GM18909 (cell line): ENCODE results near the gene RORC.
"Not testable (repeated sequence)": the region's sequence is repeated elsewhere in the genome, so short reads cannot be mapped to it uniquely, and the experiment has no call there.

Experiments
- ATAC-seq: cut with Tn5 transposase; IDR thresholded peaks from one replicate; pipeline ENCODE4 v1.9.1; 2021; ENCODE audit warnings: mild to moderate bottlenecking; ENCODE audit not compliant: unreplicated experiment, poor library complexity

RORC gene

GRCh38 chr1:151831605-151832004 lies at the start of gene RORC:
RORC (minus strand) TSS chr1:151831802; CDS start chr1:151831764, 38 bp downstream.
- no peak for ATAC-seq

DNA sequence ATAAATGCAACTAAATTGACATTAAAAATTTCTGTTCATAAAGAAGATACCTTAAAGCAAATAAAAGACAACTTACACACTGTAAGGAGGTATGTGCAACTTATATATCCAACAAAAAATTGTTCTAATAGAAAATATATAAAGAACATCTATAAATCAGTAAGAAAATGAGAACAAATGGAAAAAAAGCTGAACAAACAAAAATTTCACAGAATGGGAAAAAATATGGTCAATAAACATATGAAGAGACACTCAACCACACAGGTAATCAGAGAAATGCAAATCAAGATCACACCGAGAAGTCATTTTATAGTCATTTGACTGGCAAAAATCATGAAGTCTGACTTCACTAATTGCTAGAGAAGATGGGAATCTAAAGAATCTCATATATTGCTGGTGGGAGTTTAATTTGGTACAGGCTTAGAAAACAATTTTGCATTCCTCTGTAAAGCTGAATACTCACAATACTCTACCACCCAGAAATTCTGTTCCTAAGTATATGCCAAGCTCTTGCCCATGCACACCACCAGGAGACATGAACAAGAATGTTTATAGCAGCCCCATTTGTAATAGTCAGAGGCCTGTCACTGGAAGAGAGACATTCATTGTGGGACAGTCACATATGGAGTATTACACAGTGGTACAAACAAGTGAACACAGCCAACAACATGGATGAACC lies 44.0 kb upstream of the RORC start:
- no peak for ATAC-seq

DNA sequence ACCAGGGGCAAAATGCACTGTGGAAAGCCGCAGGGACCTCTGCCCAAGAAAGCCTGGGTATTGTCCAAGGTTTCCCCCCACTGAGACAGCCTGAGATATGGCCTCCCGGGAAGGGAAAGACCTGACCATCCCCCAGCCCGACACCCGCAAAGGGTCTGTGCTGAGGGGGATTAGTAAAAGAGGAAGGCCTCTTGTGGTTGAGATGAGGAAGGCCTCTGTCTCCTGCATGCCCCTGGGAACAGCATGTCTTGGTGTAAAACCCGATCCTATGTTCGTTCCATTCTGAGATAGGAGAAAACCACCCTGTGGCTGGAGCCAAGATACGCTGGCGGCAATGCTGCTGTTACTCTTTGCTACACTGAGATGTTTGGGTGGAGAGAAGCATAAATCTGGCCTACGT lies 41.2 kb upstream of the RORC start:
- ATAC-seq, result not testable (repeated sequence)

GRCh38 chr1:151871284-151872030 lies 39.9 kb upstream of the RORC start:
- ATAC-seq, result no peak

GRCh38 chr1:151868486-151868885 lies 36.9 kb upstream of the RORC start:
- ATAC-seq, result no peak

DNA sequence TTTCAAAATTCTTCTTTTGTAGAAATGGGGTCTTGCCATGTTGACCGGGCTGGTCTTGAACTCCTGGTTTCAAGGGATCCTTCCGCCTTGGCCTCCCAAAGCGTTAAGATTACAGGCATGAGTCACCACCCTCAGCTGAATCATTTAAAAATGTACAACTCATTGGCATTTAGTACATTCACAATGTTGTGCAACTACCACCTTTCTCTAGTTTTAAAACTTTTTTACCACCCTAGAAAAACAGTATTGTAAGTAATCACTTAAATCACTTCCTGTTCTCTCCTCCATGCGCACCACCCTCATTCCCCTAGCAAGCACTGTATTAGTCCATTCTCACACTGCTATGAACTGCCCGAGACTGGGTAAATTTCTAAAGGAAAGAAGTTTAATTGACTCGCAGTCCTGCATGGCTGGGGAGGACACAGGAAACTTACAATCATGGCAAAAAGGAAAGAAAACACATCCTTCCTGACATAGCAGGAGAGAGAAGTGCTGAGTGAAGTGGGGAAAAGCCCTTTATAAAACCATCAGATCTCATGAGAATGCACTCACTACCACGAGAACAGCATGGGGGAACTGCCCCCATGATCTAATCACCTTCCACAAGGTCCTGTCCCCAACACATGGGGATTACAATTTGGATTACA lies 36.3 kb upstream of the RORC start:
- ATAC-seq, result no peak

DNA sequence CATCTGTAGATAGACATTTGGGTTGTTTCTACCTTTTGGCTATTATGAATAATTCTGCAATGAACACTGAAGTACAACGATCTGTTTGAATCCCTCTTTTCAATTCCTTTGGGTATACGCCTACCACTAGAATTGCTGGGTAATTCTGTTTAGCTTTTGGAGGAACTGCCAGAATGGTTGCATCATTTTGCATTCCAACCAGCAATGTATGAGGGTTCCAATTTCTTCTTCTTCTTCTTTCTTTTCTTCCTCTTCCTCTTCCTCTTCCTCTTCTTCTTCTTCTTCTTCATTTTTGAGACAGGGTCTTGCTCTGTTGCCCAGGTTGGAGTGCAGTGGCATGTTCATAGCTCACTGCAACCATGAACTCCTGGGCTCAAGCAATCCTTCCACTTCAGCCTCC lies 35.7 kb upstream of the RORC start:
- ATAC-seq, result no peak

- ATAC-seq, result no peak
Measured at GRCh38 chr1:151864411-151864810, 32.8 kb upstream of the RORC start.

DNA sequence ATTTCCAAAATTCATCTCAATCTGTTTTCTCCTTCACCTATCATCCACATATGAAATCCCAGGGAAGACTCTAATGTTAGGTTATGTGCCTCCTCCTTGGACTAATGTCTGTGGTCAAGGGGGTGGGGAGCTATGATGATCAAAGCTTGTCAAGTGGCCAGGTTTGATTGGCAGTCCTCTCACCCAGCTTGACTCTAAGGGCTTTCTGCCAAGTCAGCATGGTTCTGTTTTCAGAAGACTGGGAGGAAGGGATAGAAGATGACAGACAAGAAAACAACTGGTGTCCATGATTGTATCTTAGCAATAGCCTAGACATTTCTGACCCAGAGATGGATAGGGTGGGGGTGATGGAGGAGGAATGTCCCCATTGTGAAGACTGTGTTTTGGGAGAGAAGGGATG lies 31.0 kb upstream of the RORC start:
- ATAC-seq, result no peak

DNA sequence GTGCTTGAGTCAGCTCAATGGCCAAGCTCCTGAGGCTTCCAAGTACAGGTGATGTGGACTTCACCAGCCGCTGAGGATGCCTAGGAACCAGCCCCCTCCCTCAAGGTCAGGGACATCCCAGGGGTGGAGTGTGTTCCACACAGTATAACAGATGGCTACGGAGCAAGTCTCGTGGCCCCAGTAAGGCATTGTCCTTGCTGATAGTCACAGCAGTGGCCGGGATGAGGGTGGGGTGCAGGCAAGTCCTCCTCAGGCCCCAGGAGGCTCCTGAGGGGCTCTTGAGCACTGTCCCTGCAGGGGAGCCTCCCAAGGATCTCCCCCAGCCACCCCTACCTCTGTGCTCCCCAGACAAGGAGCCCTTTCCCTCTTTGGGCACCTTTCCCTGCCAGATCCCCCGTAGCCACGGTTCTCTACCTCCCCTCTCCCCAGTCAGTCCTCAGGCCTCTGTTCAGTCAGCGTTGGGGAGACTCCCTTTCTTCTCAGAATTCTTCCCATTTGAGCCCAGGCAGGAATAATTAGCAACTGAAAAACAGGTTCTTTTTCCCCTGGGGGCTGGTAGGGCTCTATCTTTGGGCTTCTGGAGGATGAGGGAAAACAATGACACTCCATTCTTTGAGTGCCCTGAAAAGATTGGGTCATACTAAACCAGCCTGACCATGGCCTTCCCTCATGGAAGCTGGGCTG lies 29.0 kb upstream of the RORC start:
- no peak for ATAC-seq

DNA sequence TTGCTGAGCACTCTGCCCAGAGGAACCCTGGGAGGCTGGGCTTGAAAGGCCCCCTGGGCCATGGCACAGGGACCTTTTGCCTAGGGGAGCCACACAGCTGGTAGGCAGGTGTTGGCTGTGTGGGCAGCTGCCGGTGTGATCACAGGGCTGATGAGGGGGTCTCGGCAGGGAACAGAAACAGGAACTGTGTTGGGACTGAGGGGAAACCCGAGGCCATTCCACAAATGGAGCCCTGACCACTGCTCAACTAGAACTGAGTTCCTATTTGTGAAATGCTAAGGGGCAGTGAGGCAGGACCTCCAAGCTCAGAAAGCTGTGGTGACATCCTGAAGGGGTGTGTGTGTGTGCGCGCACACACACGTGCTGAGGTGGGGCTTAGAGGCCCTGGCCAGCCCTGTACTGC lies 28.3 kb upstream of the RORC start:
- no peak for ATAC-seq

- ATAC-seq, result no peak
Measured at GRCh38 chr1:151858886-151859665, 27.5 kb upstream of the RORC start.

GRCh38 chr1:151858030-151858746 lies 26.6 kb upstream of the RORC start:
- no peak for ATAC-seq

DNA sequence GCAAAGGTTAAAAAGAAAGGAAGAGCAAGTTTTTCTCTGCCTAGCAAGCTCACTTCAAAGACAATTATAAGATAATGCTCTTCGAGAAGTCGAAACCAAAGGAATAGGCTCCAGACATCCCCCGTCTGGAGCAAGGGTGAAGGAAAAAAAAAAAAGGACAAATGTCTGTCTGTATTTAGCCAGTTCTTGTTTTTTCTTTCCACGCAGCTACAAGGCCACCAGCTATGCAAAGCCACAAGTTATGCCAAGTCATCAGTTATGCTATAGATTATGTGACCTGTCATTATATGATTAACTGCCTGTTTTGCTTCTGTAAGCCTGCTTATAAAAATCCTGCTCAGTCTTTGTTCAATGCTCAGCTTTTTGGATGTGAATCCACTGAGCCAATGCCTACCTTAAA lies 24.3 kb upstream of the RORC start:
- no peak for ATAC-seq

DNA sequence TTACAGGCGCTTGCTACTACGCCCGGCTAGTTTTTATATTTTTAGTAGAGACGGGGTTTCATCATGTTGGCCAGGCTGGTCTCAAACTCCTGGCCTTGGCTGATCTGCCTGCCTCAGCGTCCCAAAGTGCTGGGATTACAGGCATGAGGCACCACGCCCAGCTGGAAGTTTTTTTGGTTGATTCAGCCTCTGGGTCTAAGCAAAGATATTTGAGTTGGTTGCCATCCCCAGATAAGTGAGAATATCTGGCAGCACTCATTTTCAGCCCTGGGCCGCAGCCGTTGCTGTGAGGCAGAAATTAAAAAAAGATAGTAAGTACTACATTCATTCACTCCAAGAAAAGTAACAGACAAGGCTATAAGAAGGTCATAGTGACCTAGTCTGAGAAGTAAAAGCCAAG lies 23.9 kb upstream of the RORC start:
- ATAC-seq, result not testable (repeated sequence)

GRCh38 chr1:151854658-151855057 lies 23.1 kb upstream of the RORC start:
- ATAC-seq, result no peak

DNA sequence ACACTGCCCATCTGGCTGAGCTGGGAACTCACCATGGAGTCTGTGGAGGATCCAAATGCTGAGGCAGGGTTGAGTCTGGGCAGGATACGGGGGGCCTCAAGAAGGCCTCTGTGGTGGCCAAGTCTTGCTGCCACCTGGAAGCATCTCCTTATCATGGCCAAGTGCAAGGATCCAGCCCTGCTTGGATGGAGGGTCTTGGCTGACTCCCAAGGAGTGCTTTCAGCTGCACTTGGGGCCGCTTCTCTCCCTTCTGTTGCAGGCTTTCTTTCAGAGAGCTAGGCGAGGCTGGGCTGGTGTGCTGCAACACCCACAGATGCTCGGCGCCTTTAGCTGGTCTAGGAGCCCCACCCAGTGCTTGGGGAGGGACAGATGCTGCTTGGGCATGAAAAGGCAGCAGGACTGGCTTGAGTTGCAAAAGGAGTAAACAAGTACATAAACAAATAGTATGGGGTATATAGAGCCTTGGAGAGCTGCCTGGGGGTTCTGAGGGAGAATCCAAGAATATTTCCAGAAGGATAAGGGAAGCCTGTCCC lies 21.9 kb upstream of the RORC start, which contains the start of gene THEM5:
Gene THEM5 (minus strand): TSS at position 302 of the 533 bp plus-strand sequence. CDS start 147 bp downstream, at position 155.
- no peak for ATAC-seq

DNA sequence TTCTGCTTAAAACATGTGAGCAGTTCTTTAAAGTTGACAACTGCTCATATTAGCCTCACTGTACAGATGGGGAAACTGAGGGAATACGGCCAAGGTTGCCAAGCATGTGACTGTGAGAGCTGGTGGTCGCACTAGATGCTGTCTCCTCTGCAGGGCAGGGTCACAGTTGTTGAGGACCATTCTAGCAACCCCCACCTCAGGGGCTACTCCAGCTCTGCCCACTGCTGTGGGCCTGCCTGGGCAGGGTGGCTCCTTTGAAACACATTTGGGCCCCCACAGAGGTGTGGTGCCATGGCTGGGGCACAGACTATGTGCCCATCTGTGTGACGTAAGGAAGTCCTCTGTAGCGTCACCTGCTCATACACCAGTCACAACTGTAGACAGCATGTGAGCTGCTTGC lies 21.1 kb upstream of the RORC start:
- ATAC-seq, result no peak

GRCh38 chr1:151851886-151852285 lies 20.3 kb upstream of the RORC start:
- ATAC-seq, result no peak
